C4-2B (cell line): ENCODE results near the gene PCDHGA1.
"Not testable (repeated sequence)": the region's sequence is repeated elsewhere in the genome, so short reads cannot be mapped to it uniquely, and the experiment has no call there.

Source experiments
- CTCF ChIP-seq: fragments of 450-650 bp; conservative IDR thresholded peaks from 2 replicates; pipeline ENCODE4 v1.5.1; 2017; ENCODE audit warnings: mild to moderate bottlenecking
- ZFX ChIP-seq: fragments of 450-650 bp; IDR thresholded peaks from 2 replicates; pipeline ENCODE4 v1.6.1; 2017

- peak; percentile 78 for TF ChIP-seq CTCF
- not testable (repeated sequence) for TF ChIP-seq ZFX
These were observed 77.6 kb downstream of the PCDHGA1 start, which contains the start of gene PCDHGB6 for GRCh38 chr5:141407790-141408505.
